ENCODE measurements around the gene MLLT10. TPM values are rescaled to one million over a fixed set of nuclear protein-coding genes. Genes with fewer than 3 reads are reported as not detected.

The MLLT10 gene
- 46.4 and 50.5 TPM in 2 replicates for total RNA-seq

GRCh38 chr10:21533467-21534279 lies at the start of gene MLLT10:
TSS of gene MLLT10 (plus strand) at chr10:21534232. CDS start at chr10:21534645, 413 bp downstream.
- peak within 1 kb of the TSS; percentile 76 for H3K4me3 ChIP-seq (ENCODE audit: low read depth, low read length)
- peak; percentile 26 for TF ChIP-seq CTCF (IDR thresholded peaks at IDR 0.05; ENCODE audit: insufficient read depth, low read depth, low read length)
- DNase-seq (ENCODE audit: low read depth): peak; percentile 97

- no peak for DNase-seq (ENCODE audit: low read depth)
- no peak overlapping the region for H3K4me3 ChIP-seq (ENCODE audit: low read depth, low read length)
- TF ChIP-seq CTCF (IDR thresholded peaks at IDR 0.05; ENCODE audit: insufficient read depth, low read depth, low read length): no peak
Observed at GRCh38 chr10:21487416-21488180, 46.4 kb upstream of the MLLT10 start.

GRCh38 chr10:21488246-21488956 lies 45.6 kb upstream of the MLLT10 start:
- no peak overlapping the region for H3K4me3 ChIP-seq (ENCODE audit: low read depth, low read length)
- no peak for DNase-seq (ENCODE audit: low read depth)
- no peak for TF ChIP-seq CTCF (IDR thresholded peaks at IDR 0.05; ENCODE audit: insufficient read depth, low read depth, low read length)

GRCh38 chr10:21488957-21489446 lies 45.0 kb upstream of the MLLT10 start:
- DNase-seq (ENCODE audit: low read depth): no peak
- no peak overlapping the region for H3K4me3 ChIP-seq (ENCODE audit: low read depth, low read length)
- TF ChIP-seq CTCF (IDR thresholded peaks at IDR 0.05; ENCODE audit: insufficient read depth, low read depth, low read length): no peak

GRCh38 chr10:21490028-21490710 lies 43.9 kb upstream of the MLLT10 start:
- no peak for TF ChIP-seq CTCF (IDR thresholded peaks at IDR 0.05; ENCODE audit: insufficient read depth, low read depth, low read length)
- H3K4me3 ChIP-seq (ENCODE audit: low read depth, low read length): no peak overlapping the region
- no peak for DNase-seq (ENCODE audit: low read depth)

- no peak overlapping the region for H3K4me3 ChIP-seq (ENCODE audit: low read depth, low read length)
- no peak for TF ChIP-seq CTCF (IDR thresholded peaks at IDR 0.05; ENCODE audit: insufficient read depth, low read depth, low read length)
- DNase-seq (ENCODE audit: low read depth): no peak
Observed at GRCh38 chr10:21490711-21491105, 43.3 kb upstream of the MLLT10 start.
